GM21515 (cell line): ENCODE measurements around the gene DCC.

Experiments
- ATAC-seq: cut with Tn5 transposase; IDR thresholded peaks from one replicate; pipeline ENCODE4 v1.9.1; 2021; ENCODE audit not compliant: unreplicated experiment

DCC gene

DNA sequence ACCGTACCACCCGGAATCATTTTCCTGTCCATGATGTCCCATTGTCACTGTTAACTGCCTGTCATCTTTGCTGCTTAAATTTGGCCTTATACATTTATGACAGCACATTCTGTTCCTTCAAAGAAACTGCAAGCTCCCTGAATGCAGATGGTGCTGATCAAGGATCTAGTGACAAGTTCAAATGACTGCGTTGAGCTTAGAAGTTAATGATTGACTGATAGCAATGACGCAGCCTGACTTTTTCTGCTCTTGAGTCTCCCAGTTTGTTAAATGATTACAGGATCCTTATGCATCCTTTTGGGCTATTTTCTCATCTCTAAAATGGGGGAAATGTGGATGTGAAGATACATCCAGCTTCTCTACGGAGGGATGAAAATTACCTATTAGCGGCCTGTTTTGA is 159.0 kb downstream of the DCC start:
- ATAC-seq, result no peak

DNA sequence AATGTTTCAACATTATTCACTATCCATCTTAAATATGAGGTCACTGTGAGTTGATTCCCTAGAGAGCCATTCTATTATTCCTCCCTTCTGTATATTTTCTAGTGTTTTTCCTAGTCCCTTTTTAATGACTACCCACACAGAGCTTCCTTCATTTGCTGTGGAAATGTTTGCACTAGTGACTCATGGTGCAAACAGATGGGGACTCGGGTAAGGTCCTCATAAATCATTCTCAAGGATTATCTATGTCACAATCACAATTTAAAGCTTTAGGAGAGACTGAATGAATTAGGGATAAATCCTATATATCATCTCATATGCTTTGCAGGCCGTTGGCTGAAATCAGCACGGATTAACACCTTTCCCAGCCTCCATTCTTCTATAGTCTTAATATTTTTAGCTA is 159.6 kb downstream of the DCC start:
- ATAC-seq, result no peak

DNA sequence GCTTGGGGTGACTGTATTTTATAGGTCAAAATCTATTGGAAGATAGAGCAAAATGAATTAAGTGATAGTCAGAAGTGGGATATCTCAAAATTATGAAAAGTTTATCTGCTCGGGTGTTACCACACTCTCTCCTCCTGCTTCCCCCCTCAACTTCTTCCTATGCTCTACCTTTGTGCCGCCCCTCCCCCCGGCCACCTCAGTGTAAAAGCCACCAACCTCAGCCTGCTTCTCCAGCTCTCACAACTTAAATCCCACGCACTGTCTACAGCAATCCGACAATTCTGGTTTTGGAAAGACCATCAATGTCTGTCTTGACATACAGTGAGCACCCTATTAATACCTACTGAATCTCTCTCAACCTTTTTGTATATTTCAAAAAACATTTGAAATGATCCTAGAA is 164.6 kb downstream of the DCC start:
- ATAC-seq, result no peak

DNA sequence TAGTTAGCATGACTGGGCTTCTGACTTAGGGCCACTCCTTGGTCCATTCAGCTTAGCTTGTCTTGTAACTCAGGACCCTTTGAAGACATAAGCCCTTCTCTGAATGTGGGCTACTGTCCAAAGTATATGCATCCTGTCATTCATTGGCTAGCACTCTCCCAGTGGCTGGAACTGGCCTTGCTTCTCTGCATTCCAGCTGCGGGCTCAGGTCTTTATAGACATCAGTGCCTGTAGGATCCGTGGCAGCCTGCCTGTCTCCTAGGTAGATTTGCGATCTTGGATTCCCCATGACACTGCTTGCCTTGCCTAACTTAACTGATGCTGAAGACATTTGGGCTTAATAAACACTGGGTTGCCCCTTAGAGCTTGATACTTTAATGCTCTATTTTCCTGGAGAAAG is 170.1 kb downstream of the DCC start:
- no peak for ATAC-seq

DNA sequence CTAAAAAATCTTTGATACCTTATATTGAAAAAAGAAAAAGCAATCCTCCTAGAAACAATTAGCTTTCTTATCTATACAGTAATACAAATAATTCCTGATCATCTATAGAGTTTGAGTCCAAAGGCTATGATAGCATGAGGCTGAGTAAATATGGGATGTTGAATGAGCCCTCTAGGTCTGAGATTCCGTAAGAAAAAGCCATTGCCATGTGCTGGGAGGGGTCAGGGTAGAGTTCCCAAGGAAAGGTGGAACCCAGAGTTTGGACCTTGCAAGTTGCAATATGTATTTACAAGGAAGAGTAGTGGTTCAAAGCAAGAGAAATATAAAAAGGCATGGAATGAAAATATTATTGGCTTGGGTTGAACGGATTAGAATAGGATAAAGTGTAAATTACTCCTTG is 178.1 kb downstream of the DCC start:
- ATAC-seq, result no peak

DNA sequence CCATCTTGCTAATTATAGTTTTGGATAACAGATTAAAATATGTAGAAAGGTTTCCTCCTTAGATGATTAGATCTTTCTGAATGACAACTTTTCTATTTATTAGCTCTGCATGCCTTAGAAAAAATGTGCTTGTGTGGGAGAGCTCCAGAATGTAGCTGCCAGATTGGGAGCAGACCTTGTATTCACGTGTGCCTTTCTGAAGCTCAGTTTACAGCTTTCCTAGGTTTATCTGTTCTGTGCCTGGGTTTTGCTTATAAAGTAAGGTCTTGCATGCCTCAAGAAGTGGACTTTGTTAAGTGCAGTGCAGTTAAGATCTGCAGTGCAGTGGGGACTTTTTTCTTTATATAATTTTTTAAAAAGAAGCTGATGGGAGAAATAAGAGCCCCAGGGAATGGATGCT is 179.0 kb downstream of the DCC start:
- no peak for ATAC-seq

DNA sequence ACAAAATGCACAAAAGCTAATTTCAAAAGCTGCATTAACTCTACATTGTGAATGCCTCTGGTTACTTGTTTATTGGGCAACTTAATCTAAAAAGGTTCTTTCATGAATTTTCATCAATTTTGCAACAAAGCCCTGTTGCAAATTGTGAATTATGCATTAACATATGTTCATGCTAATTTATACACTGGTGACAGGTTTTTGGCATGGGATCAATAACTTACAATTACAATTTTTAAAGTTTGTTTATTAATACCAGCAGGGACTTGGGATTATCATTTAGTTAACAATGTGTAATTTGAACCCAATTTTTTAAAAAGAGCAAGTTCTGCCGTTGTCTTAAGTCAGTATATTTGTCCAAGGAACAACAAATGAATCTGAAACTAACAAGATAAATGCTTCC is 183.6 kb downstream of the DCC start:
- ATAC-seq, result no peak

DNA sequence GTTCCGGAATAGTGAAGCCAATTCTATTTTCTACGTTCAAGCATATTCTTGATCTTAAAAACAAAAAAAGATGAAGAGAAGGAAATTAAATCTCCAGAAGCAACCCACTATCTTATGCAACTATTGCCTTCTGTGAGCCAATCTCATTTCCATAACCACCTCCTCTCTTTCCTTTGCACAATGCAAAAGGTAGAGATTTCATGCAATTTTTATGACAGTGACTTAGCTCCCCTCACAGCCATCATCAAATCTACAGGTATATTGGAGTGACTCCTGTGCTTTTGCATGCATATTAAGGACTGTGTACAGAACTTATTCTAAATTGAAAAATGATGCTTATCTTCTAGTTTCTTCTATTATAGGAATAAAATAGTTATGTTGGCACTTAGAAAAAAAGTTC is 191.8 kb downstream of the DCC start:
- ATAC-seq, result no peak

DNA sequence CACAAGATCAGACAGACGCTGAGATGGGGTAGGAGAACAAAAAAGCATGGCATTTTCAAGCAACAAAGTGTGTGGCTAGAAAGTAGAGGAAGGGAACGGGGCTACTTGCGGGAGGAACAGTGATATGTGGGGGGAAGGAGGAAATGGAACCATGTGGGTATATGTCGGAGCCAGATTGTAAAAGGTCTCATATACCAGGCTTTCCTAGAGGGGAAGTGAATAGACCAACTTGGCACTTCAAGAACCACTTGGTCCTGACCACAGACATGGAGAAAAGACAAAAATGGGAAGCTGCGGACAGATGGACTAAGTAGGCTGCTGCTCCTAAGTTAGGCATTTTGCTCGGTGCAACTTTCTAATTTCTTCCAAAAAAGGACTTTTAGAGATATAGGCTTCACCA is 196.0 kb downstream of the DCC start:
- no peak for ATAC-seq

DNA sequence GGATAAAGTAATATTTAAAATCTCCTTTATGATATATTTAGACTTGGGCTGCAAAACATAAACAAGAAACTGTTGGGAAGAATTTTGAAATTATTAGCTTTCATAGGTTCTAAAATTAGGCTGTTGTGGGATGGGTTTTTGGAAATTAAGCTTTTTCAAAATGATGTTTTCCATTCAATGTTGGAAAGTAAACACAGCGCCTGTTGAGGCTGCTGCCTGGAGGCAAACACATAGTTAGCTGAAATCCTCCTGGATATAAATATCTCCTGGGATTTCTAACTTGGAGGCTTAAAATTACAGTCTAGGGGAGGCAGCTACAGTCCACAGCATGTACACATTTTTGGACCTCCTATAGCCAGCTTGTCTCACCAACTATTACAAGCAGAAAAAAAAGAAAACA is 197.3 kb downstream of the DCC start:
- no peak for ATAC-seq

DNA sequence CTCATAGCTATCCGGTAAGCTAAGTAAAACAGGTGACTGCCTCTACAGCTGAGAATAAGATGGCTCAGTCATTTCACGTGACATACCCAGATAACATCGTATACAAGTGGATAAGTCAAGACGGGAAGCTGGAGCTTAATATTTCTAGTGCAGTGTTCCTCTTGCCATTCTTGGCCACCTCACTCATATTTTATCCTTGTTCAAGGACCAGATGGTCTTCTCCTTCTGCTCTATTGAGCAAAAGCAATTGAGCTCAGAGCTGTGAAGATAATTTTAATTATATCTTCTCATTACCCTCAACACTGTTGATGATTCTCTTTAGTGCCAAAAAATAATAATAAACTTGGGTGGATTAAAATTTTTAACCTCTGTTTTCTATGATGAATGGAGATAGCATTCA is 201.1 kb downstream of the DCC start:
- no peak for ATAC-seq

DNA sequence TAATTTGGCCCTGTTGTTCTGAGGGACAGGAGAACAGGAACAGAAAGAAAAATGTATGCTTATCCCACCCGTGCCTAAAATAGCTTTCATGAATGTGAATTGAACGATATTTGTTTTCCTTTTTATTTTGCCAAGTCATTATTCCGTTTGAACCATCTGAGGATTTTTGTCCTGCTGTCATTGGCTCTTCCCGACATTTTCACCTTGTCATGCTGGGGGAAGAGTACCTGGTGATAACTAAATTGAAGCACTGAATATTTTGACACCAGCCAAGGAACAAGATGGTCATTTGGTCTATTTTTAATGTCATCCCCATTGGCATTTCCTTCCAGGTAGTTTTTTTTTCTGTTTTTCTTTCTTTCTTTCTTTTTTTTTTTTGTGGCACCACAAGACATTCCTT is 204.1 kb downstream of the DCC start:
- ATAC-seq, result no peak

DNA sequence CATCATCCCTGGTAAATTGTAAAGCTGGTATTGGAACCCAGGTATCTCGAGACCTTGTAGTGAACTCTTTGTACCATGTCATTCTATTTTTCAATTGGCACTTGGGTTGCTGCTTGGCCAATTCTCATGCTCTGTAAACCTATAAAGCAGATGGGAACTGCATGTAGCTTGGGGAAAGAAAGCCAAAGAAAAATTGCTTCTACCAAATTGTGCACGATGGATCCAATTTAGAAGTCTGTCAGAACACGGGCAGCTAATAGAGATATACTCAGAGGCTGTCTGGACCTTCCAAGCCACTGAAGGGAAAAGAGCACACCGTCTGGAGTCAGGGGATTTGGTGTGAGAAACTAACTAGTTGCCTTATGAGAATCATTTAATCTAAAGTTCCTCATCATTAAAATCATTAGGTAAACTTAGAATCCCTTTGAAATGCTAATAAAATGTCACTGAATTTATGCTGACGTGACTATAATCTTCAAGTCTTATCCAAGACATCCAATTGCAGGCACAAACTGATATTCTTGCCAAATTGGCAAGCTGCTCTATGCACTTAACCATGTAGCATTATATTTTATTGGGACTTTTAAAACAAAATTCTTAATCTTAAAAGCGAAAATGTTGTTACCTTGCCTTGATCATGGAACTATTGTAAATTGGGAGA is 206.8 kb downstream of the DCC start:
- no peak for ATAC-seq

DNA sequence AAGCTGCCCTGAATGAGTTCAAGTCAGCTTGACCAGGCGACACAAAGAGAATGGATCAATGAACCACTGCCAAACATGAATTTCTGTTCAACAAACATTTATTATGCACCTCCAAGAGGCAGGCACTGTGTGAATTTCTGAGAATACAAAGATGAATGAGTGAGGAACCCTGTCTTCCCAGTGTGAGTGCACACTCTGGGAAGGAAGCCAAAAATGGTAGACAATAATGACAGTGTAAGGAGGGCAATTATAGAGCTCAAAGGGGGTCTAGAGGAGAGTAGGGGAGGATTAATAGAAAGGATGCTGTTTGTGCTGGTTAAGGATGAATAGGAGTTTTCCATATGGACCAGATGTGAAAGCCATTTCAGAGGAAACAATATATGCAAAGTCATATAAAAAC is 213.4 kb downstream of the DCC start:
- no peak for ATAC-seq

DNA sequence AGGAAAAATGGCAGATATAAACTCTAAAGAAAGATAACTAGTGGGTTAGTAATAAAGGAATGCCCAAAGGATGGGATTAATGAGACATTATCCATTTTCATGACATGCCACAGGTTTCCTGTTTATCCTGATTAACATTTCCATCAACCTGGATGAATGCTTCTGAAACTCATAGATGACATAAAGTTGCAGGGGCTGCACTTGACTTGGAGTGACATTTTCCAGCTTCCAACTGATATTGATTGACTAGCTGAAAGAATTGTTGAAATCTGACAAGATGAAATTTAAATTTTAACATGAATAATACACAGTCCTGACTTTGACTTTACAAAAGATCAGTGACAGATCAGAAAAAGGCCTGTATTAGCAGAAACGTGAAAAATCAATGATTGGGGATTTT is 214.2 kb downstream of the DCC start:
- no peak for ATAC-seq

DNA sequence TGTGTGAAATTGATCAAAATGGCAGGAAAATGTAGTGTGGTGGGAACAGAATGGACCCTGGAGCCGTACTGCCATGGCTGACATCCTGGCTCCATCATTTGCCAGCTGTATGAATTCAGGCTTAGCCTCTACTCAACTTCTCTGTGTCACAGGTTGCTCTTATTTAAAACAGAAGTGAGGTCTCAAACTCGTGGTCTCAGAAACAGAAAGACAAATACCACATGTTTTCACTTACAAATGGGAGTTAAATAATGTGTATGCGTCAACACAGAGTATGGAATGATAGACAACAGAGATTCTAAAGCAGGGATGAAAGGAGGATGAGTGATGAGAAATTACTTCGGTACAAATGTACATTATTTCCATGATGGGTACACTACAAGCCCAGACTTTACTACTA is 227.4 kb downstream of the DCC start:
- no peak for ATAC-seq

DNA sequence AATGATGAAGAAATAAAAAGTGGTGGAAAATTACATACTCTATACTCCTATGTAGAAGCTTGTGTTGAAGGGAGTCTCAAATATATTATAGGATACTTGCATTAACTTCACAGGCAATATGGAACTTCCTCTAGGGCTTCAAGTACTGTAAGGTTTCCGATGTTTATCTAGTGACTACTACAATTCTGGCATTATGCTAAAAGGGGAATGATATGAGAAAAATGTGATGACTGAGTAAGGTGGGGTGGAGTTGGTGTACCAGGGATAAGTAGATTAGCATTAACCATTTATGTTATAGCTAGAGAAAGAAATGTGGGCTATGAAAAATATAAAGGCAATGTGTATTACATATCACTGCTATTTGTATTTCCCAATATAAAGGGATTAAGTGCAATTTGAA is 229.5 kb downstream of the DCC start:
- ATAC-seq, result no peak

DNA sequence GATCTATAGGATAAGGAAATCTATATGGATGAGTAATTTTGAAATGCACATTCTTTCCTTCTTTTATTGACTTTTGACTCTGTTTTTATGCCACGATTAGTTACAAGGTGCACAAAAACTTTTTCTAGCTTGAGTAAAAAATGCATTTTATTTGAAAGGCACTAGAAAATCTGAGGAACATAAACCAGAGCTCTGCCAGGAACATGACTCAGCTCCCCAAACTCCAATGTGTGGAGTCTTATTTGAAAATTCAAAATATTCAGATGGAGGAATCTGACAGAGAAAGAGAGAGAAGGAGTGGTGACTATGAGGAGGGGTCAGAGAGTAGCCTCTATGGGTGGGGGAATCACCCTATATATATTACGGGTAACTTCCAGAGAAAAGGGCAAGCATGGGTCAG is 231.0 kb downstream of the DCC start:
- no peak for ATAC-seq

DNA sequence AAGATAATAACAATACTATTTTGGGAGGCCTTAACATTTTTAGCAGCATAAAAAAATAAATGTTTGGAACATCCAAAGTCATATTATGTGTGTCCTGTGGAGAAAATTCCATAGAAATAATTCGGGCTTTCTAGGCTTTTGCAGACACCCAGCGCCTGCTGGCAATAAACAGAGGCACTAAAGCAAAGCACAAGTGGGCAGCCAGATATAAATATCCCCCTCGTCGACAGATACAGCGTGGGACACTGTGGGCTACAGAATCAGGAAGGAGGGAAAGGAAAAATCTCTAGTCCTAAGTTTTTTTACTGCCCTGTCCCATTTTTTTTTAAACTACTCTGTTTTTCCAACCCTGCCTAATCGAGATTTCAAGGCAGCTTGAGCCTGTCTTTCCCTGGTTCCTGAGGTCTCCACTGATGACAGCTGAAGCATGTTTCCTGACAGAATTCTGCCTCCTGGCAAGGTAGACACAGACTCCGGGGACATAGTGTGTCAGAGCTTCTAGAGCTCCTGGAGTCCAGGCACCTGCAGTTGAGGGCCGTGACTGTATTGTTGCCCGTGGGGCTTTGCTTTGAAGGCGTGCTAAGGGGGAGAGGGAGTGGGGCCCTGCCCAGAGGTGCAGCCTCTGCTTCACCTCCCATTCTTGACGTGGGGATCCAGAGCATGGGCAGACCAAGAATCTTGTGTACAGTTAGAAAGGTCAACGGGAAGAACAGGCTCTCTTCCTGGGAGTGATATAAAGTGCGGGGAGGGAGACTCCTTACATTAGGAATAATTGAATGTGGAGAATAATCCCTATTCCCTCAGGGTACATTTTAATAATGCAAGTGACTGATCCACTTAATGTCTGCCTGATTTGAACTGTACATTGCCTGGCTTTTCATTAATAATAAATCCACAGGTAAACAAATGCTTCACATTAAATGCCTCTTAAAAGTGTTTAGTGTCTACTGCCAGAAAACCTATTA is 232.3 kb downstream of the DCC start:
- ATAC-seq, result no peak

DNA sequence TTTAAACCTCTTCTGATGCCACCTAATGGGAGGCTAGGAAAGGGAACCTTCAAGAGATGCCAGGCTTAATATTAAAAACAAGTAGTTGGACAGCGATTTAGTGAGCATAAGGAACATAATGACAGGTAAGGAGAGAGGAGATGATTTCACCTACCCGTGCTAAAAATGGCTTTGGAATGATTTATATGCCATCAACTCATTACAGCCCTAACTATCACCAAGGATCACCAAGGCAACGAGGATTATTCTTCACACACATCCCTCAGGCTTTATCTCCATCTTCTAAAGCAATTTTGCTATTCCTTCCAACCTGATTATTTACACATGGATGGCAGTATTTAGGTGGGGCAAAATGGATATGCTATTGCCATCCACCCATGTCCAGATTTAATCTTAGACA is 237.8 kb downstream of the DCC start:
- no peak for ATAC-seq

DNA sequence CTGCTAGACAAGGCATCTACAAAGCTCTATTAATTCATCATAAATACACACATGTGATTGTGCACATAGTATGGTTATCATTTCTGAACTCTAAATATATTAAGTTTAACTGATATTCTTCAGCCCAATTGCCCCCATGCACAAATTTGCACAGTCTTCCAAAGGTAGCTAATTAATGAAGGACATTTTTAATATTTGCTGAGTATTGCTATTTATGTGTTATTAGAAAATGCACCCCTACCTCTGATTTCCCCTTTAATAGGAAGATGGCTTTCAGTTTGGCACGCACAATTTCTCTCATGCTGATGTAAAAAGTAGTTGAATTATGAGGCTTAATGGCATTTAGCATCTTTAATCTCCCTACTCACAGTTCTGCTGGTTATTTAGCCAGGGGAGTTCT is 242.1 kb downstream of the DCC start:
- ATAC-seq, result no peak

DNA sequence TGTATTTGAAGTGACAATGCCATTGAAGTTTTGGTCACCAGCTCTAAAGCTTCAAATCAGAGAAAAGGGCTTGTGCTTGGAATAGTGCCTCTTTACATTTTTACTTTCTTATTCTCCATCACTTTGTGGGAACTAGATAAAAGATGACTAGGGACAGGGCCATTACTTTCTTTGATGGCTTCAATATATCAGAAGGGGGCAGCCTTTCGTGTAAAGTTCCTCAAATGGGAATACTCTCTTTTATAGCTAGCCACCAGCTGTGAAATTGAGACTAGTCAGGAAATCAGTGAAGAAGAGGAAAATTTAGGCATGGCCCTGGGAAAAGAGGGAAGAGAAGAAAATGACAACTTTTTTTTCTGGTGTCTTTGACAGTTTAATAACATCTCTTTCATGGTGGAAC is 242.5 kb downstream of the DCC start:
- ATAC-seq, result no peak

DNA sequence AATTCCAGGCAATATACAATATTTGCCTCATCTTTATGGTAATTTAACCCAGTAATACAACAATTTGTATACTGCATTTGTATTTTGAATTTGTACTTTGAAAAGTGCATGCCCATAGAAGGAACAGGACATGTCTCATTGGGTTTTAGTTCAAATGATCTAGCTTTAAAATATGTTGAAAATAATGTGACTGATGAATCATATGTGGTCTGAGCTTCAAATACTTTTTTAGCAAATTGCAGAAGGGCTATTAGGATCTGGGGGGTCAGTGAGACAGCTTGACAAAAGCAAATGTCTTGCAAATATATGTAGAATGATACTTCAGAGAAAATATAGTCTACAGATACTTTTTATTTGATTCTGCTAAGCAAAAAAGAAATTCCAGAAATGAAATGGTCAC is 248.9 kb downstream of the DCC start:
- no peak for ATAC-seq
